ENCODE measurements around the gene DAZAP2. TPM values are rescaled to one million over a fixed set of nuclear protein-coding genes. Genes with fewer than 3 reads are reported as not detected.
"Not testable (repeated sequence)": the region's sequence is repeated elsewhere in the genome, so short reads cannot be mapped to it uniquely, and the experiment has no call there.

Gene DAZAP2
- total RNA-seq, 1 donor from 2014 or later = 106 TPM

GRCh38 chr12:51222461-51222860 is 16.2 kb upstream of the DAZAP2 start:
- H3K36me3 Mint-ChIP-seq (ENCODE audit: insufficient read depth) = no peaks in the 10 kb centered on the region
- H3K4me3 Mint-ChIP-seq (ENCODE audit: low read depth) = no peak overlapping the region
- H3K9me3 Mint-ChIP-seq (ENCODE audit: low read depth) = no peaks in the 10 kb centered on the region
- no peak overlapping the region for H3K27ac Mint-ChIP-seq
- H3K4me1 Mint-ChIP-seq (ENCODE audit: low read depth) = peaks cover 12% of the 10 kb centered on the region
- no peak for DNase-seq (ENCODE audit: low spot score, unreplicated experiment)
- H3K27me3 Mint-ChIP-seq = no peaks in the 10 kb centered on the region
- TF ChIP-seq CTCF (IDR thresholded peaks at IDR 0.05; ENCODE audit: unreplicated experiment) = no peak

GRCh38 chr12:51224625-51225024 is 14.0 kb upstream of the DAZAP2 start:
- H3K27me3 Mint-ChIP-seq = no peaks in the 10 kb centered on the region
- no peak overlapping the region for H3K27ac Mint-ChIP-seq
- no peak overlapping the region for H3K4me3 Mint-ChIP-seq (ENCODE audit: low read depth)
- no peak for DNase-seq (ENCODE audit: low spot score, unreplicated experiment)
- no peak for TF ChIP-seq CTCF (IDR thresholded peaks at IDR 0.05; ENCODE audit: unreplicated experiment)
- H3K9me3 Mint-ChIP-seq (ENCODE audit: low read depth) = no peaks in the 10 kb centered on the region
- no peaks in the 10 kb centered on the region for H3K4me1 Mint-ChIP-seq (ENCODE audit: low read depth)
- H3K36me3 Mint-ChIP-seq (ENCODE audit: insufficient read depth) = no peaks in the 10 kb centered on the region

- no peak overlapping the region for H3K27ac Mint-ChIP-seq
- H3K36me3 Mint-ChIP-seq (ENCODE audit: insufficient read depth) = no peaks in the 10 kb centered on the region
- H3K4me1 Mint-ChIP-seq (ENCODE audit: low read depth) = no peaks in the 10 kb centered on the region
- DNase-seq (ENCODE audit: low spot score, unreplicated experiment) = no peak
- H3K27me3 Mint-ChIP-seq = no peaks in the 10 kb centered on the region
- H3K4me3 Mint-ChIP-seq (ENCODE audit: low read depth) = no peak overlapping the region
- H3K9me3 Mint-ChIP-seq (ENCODE audit: low read depth) = no peaks in the 10 kb centered on the region
- no peak for TF ChIP-seq CTCF (IDR thresholded peaks at IDR 0.05; ENCODE audit: unreplicated experiment)
Observed at GRCh38 chr12:51225234-51225633, 13.4 kb upstream of the DAZAP2 start.

- H3K27ac Mint-ChIP-seq = no peak overlapping the region
- no peak for TF ChIP-seq CTCF (IDR thresholded peaks at IDR 0.05; ENCODE audit: unreplicated experiment)
- DNase-seq (ENCODE audit: low spot score, unreplicated experiment) = no peak
Observed at GRCh38 chr12:51225771-51226170, 12.9 kb upstream of the DAZAP2 start.

GRCh38 chr12:51227112-51227511 is 11.5 kb upstream of the DAZAP2 start:
- H3K9me3 Mint-ChIP-seq (ENCODE audit: low read depth); DNase-seq (ENCODE audit: low spot score, unreplicated experiment); H3K4me1 Mint-ChIP-seq (ENCODE audit: low read depth); H3K27ac Mint-ChIP-seq; H3K4me3 Mint-ChIP-seq (ENCODE audit: low read depth); H3K36me3 Mint-ChIP-seq (ENCODE audit: insufficient read depth); H3K27me3 Mint-ChIP-seq: not testable (repeated sequence)

More at GRCh38 chr12:51225771-51226170, 12.9 kb upstream of the DAZAP2 start:
- Mint-ChIP-seq H3K4me1 (ENCODE audit: low read depth) (no peaks in the 10 kb centered on the region), H3K9me3 (ENCODE audit: low read depth) (no peaks in the 10 kb centered on the region), H3K27me3 (no peaks in the 10 kb centered on the region), H3K36me3 (ENCODE audit: insufficient read depth) (no peaks in the 10 kb centered on the region), H3K4me3 (ENCODE audit: low read depth) (no peak overlapping the region)

GRCh38 chr12:51227962-51228361 is 10.7 kb upstream of the DAZAP2 start:
- no peaks in the 10 kb centered on the region for H3K36me3 Mint-ChIP-seq (ENCODE audit: insufficient read depth)
- no peaks in the 10 kb centered on the region for H3K27me3 Mint-ChIP-seq
- no peak for DNase-seq (ENCODE audit: low spot score, unreplicated experiment)
- no peak overlapping the region for H3K27ac Mint-ChIP-seq
- H3K9me3 Mint-ChIP-seq (ENCODE audit: low read depth) = no peaks in the 10 kb centered on the region
- no peaks in the 10 kb centered on the region for H3K4me1 Mint-ChIP-seq (ENCODE audit: low read depth)
- H3K4me3 Mint-ChIP-seq (ENCODE audit: low read depth) = no peak overlapping the region
- TF ChIP-seq CTCF (IDR thresholded peaks at IDR 0.05; ENCODE audit: unreplicated experiment) = no peak

Measured in progenitor cell of endocrine pancreas (in vitro differentiated cells).